Measurements from ENCODE around the gene PEX14.

Gene PEX14

DNA sequence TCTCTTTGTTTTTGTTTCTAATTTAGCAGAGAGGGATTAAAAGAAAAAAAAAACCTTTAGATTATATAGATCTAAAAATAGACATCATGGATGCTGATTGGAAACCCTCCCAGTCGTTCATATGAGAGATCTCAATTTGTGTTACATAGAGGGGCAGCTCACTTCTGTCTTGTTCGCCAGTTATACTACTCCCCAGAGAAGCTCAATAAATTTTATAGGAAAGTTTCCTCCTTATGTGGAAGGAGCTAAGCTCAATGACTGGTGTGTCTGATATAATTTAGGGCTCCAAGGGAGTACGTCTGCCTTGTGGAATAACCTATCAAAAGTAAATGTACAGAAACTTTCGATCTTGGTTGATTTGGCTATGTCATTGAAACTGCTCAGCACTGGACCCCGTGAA, 117.6 kb downstream of the PEX14 start:
- DNase-seq (ENCODE audit: low read depth in 2 of 2) = no peak

- DNase-seq (ENCODE audit: low read depth in 2 of 2) = no peak
Observed at GRCh38 chr1:10593750-10594149, 119.0 kb downstream of the PEX14 start.

- DNase-seq (ENCODE audit: low read depth in 2 of 2) = no peak
Observed at GRCh38 chr1:10594595-10595223, 120.0 kb downstream of the PEX14 start.

DNA sequence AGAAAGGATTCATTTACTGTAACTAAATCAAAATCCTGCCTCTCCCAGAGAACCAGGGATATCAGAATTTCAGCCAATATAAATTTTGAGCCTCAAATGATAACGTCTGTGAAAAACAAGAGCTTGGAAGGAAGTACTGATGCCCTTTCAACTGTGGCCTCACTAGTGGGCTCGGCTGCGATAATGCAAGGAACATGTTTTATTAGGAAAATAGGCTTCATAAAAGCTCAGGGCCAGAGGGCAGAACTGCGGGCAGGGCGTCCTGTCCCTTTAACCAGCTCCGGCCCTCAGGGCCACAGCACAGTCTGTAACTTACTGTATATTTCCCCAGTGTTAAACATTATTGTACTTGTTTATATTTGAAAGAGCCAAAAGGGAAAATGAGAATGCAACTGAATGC, 122.0 kb downstream of the PEX14 start:
- DNase-seq (ENCODE audit: low read depth in 2 of 2) = no peak

DNA sequence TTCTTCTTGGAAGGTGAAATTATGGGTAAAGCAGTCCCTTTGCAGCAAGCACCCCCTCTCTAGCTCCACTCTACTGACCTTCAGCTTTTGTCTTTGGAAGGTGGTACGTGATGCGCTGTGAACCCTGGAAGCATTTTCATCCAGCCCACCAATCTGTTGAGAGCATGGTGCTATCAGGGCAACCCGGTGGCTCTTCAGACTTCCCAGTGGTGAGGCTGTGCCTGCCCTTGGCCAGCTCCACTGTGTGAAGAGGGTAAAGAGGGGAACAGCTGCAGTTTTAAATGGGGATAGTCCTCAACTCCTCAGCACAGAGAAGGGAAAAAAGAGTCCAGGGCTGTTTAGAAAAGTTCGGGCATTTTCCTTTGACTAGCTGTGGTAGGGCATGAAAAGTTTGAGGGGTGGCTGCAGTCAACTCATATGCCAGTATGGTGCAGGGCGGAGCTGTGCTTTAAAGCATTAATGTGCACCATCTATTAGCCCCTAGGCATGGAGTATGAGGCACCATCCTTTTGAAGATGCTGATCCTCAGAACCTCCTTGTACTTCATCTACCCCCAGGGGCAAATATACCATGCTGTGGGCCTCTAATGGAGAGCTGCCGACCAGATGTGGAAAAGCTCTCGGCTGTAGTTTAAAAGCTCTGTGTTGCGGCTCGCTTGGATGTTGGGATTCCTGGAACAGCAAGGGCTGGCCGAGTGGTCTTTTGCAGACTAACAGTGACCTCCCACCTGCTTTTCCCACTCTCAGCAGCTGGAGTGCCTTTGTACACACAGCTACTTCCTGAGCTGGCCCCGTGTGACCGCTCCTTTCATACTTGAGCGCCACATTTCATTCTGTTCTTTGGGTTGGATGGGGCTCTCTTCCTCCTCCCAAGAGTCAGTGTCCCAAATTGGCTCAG, 123.0 kb downstream of the PEX14 start:
- DNase-seq (ENCODE audit: low read depth in 2 of 2) = no peak

DNA sequence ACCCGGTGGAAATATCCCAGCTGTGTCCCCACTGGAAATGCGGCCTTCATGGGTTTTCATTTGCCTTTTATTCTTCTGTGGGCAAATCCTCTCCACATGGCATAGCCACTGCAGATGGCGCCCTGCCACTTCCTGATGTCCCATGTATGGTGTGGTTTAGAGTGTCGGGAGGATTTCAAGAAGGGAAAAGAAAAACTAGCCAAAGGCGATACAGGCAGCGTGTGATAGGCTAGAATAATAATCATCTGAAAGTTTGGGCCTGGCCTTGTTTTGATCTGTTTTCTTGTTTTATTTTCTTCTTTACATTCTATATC, 123.6 kb downstream of the PEX14 start:
- no peak for DNase-seq (ENCODE audit: low read depth in 2 of 2)

- DNase-seq (ENCODE audit: low read depth in 2 of 2) = no peak
Observed at GRCh38 chr1:10599194-10599861, 124.6 kb downstream of the PEX14 start.

DNA sequence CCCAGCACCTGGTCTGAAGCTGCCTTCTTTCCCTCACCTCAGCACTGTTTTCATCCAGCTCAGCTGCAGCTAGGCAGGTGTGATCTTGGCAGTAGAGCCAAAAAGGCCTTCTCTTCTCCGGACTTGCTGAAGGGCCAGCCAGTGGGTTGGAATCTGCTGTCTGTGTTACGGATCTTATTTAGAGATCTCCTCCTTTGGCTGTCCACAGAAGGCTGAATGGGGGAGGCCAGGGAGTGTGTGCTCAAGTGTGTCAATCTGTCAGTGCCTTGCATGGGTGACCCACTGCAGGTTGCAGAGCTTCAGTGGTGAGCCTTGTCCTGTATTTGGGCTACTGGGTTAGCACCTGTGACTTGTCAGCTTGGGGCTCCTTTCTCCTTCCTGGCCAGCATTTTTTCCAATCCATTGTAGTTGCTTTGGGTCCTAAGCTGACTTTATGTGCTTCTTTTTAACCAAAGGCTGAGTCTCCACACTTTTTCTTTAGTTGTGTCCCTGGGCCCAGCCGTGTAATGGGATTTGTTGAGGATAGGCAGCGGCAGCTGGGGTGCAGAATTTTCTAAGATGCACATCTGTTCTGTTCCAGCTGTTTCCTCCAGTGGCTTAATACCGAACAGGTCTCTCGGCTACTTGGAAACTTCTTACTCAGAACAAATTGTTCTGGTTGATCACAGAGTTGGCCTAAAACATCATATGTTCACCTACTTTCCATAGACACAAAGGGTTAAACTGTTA, 126.8 kb downstream of the PEX14 start:
- DNase-seq (ENCODE audit: low read depth in 2 of 2) = no peak

GRCh38 chr1:10602936-10603335, 128.2 kb downstream of the PEX14 start:
- no peak for DNase-seq (ENCODE audit: low read depth in 2 of 2)

DNA sequence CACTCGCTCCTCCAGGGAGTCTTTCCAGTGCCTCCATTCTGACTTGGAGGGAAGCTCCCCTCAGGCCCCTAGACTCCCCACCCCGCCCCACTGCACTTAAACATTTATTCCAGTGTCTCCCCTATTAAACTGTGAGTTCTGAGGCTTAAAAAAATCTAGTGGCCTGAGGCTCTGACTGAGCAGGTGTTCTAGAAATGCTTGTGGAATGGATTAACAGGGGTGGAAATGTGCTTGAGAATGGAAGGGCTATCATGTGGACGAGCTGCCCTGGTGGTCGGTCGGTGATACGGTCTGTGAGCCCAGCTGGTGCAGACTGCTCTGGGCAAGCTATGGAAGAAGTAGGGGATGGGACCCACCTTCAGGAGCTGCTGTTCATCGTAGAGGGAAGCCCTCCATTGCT, 130.2 kb downstream of the PEX14 start:
- no peak for DNase-seq (ENCODE audit: low read depth in 2 of 2)

DNA sequence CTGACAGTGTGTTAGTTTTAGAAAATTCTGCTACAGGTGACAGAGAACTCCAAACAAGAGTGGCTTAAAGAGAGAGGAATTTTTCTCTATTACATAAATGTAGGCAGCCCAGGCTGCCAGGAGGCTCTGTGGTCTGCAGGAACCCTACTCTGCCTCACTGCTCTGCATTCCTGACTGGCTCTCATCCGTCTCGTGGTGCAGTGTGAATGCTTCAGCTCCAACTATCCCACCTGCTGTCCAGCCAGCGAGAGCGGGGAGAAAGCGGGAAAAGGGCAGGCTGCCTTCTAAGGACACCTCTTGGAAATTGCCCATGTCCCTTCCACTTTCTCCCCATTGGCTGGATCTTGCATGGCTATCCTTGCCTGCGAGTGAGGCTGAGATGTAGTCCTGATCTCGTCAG, 131.3 kb downstream of the PEX14 start:
- no peak for DNase-seq (ENCODE audit: low read depth in 2 of 2)

GRCh38 chr1:10607228-10607627, 132.5 kb downstream of the PEX14 start:
- DNase-seq (ENCODE audit: low read depth in 2 of 2) = no peak

- no peak for DNase-seq (ENCODE audit: low read depth in 2 of 2)
Observed at GRCh38 chr1:10608690-10609089, 133.9 kb downstream of the PEX14 start.

DNA sequence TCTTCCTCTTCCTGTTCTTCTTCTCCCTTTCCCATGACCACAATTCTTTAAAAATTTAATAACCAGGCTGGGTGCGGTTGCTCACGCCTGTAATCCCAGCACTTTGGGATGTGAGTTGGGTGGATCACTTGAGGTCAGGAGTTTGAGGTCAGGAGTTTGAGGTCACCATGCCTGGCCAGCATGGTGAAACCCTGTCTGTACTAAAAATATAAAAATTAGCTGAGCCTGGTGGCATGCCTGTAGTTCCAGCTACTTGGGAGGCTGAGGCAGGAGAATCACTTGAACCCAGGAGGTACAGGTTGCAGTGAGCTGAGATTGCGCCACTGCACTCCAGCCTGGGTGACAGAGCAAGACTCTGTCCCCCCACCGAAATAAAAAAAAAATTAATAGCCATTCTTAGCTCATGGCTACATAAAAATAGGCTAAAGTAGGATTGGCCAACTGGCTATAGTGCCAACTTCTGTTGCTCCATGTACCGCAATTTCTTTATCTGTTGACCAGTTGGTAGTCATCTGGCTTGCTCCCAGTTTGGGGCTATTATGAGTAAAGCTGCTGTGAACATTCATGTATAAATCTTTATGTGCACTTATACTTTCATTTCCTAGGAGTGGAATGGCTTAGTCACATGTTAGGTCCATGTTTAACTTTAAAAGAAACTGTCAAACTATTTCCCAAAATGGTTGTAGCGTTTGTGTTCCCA, 136.3 kb downstream of the PEX14 start:
- DNase-seq (ENCODE audit: low read depth in 2 of 2) = no peak

DNA sequence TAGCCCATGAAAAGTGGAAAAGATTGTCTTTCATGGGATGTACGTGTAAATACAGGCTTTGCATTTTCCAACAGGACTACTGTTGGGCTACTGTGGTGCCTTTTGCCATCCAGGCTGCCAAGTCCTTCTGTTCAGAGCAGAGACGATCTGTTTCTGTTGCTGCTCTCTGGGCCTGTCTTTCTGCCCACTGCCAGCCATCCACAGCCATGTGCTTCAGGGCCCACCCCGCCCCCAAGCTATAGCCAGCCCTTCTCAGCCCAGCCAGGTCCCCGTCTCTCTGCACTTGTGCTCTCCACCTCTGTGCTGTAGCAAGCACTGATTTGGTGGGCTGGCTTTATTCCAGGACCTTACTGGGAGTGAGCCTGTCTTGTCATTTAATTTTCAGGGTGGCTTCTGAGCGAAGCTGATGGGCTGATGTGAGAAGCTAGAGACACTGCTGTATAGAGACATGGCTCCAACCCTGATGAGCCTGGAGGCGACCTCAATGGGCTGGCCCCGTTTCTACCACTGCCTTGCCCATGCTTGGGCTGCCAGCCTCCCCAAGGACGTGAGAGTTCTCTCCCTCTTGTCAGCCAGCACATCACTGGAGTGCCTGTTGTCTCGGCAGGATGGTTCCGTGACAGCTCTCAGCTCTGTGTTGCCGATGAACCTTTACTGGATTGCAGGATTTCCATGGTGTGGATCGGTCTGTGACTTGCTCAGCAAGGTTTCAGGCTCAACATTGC, 137.8 kb downstream of the PEX14 start:
- no peak for DNase-seq (ENCODE audit: low read depth in 2 of 2)

DNA sequence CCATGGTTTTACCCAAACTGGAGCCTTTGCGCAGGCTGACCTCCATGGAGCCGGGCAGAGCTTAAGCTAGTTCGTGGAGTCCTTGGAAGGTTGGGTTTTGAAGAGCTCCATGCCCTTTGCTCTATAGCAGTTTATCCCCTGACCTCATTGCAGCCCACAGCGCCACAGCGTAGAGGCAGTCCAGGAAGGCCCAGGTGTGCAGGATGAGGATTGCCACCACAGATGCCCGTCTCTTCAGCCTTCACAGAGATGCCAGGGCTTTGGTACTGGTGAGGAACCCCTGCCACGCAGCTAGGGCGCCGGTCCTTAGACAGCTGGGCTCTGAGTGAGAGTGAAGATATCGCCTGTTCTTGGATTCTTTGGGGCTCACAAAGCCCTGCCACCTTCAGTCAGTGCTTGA, 138.6 kb downstream of the PEX14 start:
- no peak for DNase-seq (ENCODE audit: low read depth in 2 of 2)

- DNase-seq (ENCODE audit: low read depth in 2 of 2) = no peak
Observed at GRCh38 chr1:10613861-10614260, 139.1 kb downstream of the PEX14 start.

DNA sequence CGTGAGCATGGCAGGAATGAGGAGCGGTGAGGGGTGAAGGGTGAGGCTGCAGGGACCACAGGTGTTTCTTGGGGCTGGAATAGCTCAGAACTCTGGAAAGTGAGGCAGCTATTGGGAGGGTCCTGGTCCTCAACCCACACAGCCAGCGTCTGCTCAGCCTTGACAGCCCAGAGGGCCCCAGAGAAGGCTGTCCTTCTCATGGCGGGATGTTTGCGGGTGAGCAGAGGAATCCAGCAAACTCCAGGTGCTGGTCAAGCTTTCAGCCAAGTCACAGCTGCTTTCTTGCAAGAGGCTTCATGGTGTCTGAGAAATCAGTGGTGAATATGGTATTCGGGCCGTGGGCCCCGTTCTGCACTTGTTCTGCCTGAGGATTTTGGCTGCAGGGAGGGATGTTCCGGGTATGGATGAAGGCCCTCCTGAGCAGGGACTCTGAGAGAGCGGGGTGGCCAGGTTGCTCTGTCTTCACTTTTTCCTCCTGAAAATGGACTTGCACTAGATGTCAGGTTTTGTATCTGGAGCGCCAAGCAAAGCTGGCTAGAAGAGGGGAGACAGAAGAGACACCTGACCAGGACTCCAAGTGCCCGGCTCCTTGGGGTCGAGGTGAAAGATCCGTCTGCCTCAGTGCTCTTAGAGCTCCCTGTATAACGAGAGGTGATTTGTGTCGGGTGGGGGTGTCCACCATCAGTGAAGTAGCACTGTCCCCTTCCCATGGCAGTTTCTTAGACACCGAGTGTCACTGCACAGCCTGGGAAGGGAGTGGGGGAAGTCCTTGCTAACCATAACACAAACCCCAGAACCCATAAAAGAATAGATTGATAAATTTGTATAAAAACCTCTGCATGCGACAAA, 139.9 kb downstream of the PEX14 start:
- DNase-seq (ENCODE audit: low read depth in 2 of 2) = no peak

- DNase-seq (ENCODE audit: low read depth in 2 of 2) = no peak
Observed at GRCh38 chr1:10615332-10615731, 140.6 kb downstream of the PEX14 start.
